ENCODE data around the gene ULK2.
"Not testable (repeated sequence)": the region's sequence is repeated elsewhere in the genome, so short reads cannot be mapped to it uniquely, and the experiment has no call there.

ULK2 gene

DNA sequence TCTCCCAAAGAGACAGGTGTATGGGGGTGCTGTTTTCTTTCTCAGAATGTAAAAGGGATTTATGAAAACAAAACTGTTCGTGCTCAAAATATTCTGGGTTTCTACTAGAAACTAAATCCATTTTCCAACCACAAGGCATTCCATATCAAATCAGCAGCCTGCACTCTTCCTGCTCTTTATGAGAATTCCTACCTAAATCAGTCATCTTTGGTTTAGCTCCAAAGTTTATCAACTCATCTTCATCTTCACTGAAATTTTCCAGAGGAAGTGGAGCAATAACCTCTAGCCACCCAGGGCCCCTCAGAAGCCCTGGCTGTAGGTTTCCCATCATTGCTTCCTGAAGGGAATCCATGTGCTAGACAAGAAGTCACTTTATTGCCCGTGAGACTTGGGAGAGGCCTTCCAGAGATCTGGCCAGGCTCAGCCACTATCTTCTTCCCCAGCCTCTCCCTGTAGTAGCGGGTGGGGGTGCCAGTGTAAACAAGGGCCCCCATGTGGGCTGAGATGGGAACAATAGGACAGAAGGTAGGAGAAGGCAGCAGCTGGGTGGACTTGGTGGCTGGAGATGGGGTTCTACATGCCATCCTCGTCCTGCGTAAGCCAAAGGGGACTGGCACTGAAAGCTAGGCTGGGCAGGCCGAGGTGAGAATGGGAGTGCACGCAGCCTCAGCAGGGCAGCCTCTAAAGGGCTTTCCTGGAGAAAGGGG, 97.6 kb downstream of the ULK2 start:
- in situ Hi-C loops (cut with MboI; ENCODE audit: low sequenced_read_pairs), result no loop called here

GRCh38 chr17:19768046-19768782, 99.5 kb downstream of the ULK2 start:
- in situ Hi-C loops (cut with MboI; ENCODE audit: low sequenced_read_pairs), result no loop called here

DNA sequence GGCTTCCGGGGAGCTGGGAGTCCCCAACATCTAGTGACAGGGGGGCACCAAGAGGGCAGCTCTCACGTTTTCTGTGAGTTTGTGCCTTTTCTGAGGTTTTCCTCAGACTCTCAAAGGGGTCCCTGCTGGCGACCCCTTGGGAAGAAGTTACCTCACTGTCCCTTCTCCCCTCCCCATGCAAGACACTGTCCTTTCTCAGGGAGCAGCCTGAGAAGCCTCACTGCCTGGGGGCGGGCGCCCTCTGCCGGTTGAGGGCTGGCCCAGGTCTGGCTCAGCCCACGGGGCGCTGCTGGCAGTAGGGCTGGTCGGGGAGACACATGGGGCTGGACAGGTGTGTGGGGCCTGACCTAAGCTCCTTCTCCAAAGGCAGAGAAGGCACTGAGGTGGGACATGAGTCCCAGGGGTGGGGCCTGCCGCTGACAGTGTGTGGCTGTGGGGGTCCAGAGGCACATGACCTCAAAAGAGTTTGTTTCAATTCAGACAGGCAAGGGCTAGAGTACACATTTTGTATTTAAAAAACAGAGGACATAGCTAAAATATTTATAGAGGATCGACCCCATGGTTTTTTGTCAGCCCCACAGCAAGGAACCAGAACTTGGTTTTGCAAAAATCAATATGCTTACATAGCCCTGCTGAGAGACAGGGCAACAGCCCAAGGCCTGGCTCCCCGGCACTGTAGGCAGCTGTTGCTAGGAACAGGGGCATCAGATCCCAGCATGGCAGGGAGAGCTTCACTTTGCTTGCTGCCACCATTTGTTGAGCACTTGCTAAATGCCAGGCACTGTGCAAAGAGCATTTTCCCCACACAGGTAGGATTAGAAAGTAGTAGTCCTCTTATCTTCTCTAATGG, 101.1 kb downstream of the ULK2 start:
- in situ Hi-C loops (cut with MboI; ENCODE audit: low sequenced_read_pairs), result no loop called here

GRCh38 chr17:19766016-19766415, 101.7 kb downstream of the ULK2 start:
- in situ Hi-C loops (cut with MboI; ENCODE audit: low sequenced_read_pairs), result no loop called here

DNA sequence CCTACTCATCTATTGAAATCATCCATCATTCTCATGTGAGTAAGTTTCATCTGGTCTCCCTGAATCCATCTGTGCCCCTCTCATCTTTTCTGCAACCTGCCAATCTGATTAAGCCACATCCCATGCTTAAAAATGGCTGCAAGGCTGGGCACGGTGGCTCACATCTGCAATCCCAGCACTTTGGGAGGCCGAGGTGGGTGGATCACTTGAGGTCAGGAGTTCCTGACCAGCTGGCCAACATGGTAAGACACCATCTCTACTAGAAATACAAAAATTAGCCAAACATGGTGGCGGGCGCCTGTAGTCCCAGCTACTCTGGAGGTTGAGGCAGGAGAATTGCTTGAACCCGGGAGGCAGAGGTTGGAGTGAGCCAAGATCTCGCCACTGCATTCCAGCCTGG, 103.7 kb downstream of the ULK2 start:
- in situ Hi-C loops (cut with MboI; ENCODE audit: low sequenced_read_pairs), result not testable (repeated sequence)

GRCh38 chr17:19763416-19763815, 104.3 kb downstream of the ULK2 start:
- in situ Hi-C loops (cut with MboI; ENCODE audit: low sequenced_read_pairs), result no loop called here

DNA sequence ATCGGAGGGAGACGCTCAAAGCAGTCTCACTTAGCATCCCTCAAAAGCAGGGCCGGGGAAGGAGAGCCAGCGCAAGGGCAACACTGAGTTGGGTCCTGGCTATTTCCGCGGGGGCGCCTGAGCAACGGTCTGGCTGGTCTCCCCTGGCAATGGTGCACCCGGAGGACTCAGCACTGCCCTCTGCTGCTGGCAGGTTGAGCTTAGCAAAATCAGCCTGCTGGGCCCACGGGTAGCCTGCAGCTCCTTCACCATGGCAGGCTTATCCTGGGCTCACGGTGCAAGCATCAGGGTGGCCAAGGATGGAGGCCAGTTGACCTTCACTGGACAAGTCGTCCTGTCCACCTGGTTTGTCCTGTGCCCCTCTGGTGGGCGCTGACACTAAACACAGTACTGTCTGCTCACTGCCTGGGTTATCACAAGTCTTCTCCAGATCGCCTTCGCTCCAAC, 105.2 kb downstream of the ULK2 start:
- in situ Hi-C loops (cut with MboI; ENCODE audit: low sequenced_read_pairs), result no loop called here

- in situ Hi-C loops (cut with MboI; ENCODE audit: low sequenced_read_pairs), result no loop called here
Measured at GRCh38 chr17:19760746-19761145, 107.0 kb downstream of the ULK2 start.

GRCh38 chr17:19759568-19760549, 107.9 kb downstream of the ULK2 start:
- in situ Hi-C loops (cut with MboI; ENCODE audit: low sequenced_read_pairs), result loop anchor here (10.0 kb wide), 1 partner anchor 245 kb away; no protein-coding TSS in a partner anchor

DNA sequence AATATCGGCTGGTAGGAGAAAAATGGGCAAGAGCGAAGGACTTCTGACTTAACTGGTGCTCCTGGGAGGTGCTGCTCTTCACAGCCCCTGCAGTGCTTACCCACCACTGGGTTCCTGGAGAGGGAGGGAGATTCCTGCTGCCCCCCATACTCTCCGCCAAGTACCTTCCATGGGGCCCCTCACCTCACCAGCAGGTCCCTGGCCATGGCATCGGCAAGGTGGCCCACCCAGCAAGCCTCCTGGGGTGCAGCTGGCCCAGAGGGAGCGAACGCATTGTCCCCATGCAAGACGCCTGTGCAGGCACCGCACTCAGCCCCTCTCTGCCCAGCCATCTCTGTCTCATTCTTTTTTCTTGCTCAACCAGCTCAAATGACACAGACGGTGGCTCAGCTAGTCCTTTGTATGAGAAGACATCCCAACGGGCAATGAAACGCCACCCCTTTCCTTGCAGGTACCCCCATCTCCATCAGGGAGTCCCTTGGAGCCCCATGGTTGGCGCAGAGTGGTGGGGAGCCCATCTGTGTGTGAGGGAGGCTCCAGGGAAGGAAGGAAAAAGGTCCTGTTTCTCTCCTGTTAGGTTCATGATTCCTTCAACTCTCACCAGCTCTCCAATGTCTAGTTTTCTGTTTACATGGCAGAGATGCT, 110.1 kb downstream of the ULK2 start:
- in situ Hi-C loops (cut with MboI; ENCODE audit: low sequenced_read_pairs), result loop anchor here (10.0 kb wide), 1 partner anchor 243 kb away; no protein-coding TSS in a partner anchor

DNA sequence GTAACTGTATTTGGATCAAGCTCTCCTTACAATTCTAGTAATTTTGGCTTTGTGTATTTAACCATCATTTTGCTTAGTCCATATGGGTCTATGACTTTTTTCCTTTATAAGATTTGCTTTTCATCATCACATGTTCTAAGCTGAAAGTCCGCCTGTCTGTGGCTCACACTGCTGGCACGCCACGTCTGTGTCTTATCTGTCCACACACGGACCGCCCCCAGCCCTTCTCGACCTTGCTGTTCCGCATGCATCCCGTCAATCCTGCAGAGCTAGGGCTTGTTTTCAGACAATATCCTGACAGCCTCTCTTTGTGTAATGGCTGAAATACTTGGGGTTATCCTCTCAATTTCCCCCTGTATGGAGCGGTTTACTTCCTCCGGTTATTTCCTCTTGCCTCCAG, 111.2 kb downstream of the ULK2 start:
- in situ Hi-C loops (cut with MboI; ENCODE audit: low sequenced_read_pairs), result loop anchor here (10.0 kb wide), 1 partner anchor 242 kb away; no protein-coding TSS in a partner anchor

- in situ Hi-C loops (cut with MboI; ENCODE audit: low sequenced_read_pairs), result loop anchor here (10.0 kb wide), 1 partner anchor 241 kb away; no protein-coding TSS in a partner anchor
Measured at GRCh38 chr17:19755821-19756510, 111.8 kb downstream of the ULK2 start.

GRCh38 chr17:19755392-19755791, 112.3 kb downstream of the ULK2 start:
- in situ Hi-C loops (cut with MboI; ENCODE audit: low sequenced_read_pairs), result loop anchor here (10.0 kb wide), 1 partner anchor 241 kb away; no protein-coding TSS in a partner anchor

- in situ Hi-C loops (cut with MboI; ENCODE audit: low sequenced_read_pairs), result loop anchor here (10.0 kb wide), 1 partner anchor 239 kb away; no protein-coding TSS in a partner anchor
Measured at GRCh38 chr17:19753661-19754463, 113.9 kb downstream of the ULK2 start.

GRCh38 chr17:19753051-19753509, 114.7 kb downstream of the ULK2 start:
- in situ Hi-C loops (cut with MboI; ENCODE audit: low sequenced_read_pairs), result loop anchor here (10.0 kb wide), 1 partner anchor 238 kb away; no protein-coding TSS in a partner anchor

- in situ Hi-C loops (cut with MboI; ENCODE audit: low sequenced_read_pairs), result loop anchor here (10.0 kb wide), 1 partner anchor 238 kb away; no protein-coding TSS in a partner anchor
Measured at GRCh38 chr17:19752216-19753050, 115.3 kb downstream of the ULK2 start.

DNA sequence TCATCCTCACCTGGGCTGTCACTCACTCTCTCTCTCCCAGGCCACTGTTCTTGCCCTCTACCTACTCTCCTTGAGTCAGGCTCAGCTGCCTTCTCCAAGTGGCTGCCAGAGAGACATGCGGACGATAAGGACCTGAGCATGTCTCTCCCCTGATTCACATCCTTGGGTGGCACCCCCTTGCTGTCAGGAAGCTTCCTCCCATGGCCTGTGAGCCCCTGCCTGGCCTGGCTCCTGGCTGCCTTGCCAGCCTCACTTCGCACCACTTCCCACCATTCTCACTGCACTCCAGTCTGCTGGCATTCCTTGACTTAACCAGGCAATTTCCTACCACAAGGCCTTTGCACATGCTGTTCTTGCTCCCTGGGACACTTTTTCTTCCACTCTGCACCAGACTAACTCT, 116.9 kb downstream of the ULK2 start:
- in situ Hi-C loops (cut with MboI; ENCODE audit: low sequenced_read_pairs), result loop anchor here (10.0 kb wide), 1 partner anchor 236 kb away; no protein-coding TSS in a partner anchor

All from HL-60/S4 (cell line).